Mesenchymal stem cell (in vitro differentiated cells and primary cell): ENCODE data around the gene C18orf32.
"Not testable (repeated sequence)": the region's sequence is repeated elsewhere in the genome, so short reads cannot be mapped to it uniquely, and the experiment has no call there.

Experiments
- DNase-seq: peaks from one replicate; pipeline ENCODE4 v3.0.0-alpha.2; 2013
- H2AFZ ChIP-seq: one replicate; pipeline ENCODE4 v1.6.1; 2013; ENCODE audit warnings: low read depth, mild to moderate bottlenecking, control low read depth, inconsistent platforms, low read length, moderate library complexity
- H2AK5ac ChIP-seq: 2 replicates; pipeline ENCODE4 v1.6.1; 2013; ENCODE audit warnings: low read length, moderate library complexity, mild to moderate bottlenecking, inconsistent platforms; ENCODE audit not compliant: severe bottlenecking
- H2BK120ac ChIP-seq: one replicate; pipeline ENCODE4 v1.6.1; 2013; ENCODE audit warnings: low read depth, mild to moderate bottlenecking, inconsistent platforms, low read length, moderate library complexity
- H2BK12ac ChIP-seq, 2 experiments: one replicate each; pipeline ENCODE4 v1.6.1; 2013; ENCODE audit warnings: inconsistent platforms in 2 of 2, low read length in 2 of 2, mild to moderate bottlenecking in 2 of 2, moderate library complexity in 2 of 2, control low read depth in 1 of 2
- H2BK15ac ChIP-seq: one replicate; pipeline ENCODE4 v1.6.1; 2013; ENCODE audit warnings: mild to moderate bottlenecking, low read depth, inconsistent platforms; ENCODE audit not compliant: poor library complexity, severe bottlenecking
- H2BK5ac ChIP-seq: 2 replicates; pipeline ENCODE4 v1.6.1; 2013; ENCODE audit warnings: low read depth, mild to moderate bottlenecking, low read length, control low read depth, inconsistent platforms; ENCODE audit not compliant: poor library complexity, severe bottlenecking
- H3K14ac ChIP-seq, 2 experiments: one replicate each; pipeline ENCODE4 v1.6.1; 2013; ENCODE audit warnings: inconsistent platforms in 2 of 2, low read length in 2 of 2, control low read depth in 1 of 2, mild to moderate bottlenecking in 1 of 2, moderate library complexity in 1 of 2
- H3K18ac ChIP-seq, 2 experiments: one replicate each; pipeline ENCODE4 v1.6.1; 2013; ENCODE audit warnings: inconsistent platforms in 2 of 2, low read length in 2 of 2, control low read depth in 1 of 2, low read depth in 1 of 2, mild to moderate bottlenecking in 1 of 2
- H3K23ac ChIP-seq, 2 experiments: one replicate each; pipeline ENCODE4 v1.6.1; 2013; ENCODE audit warnings: inconsistent platforms in 2 of 2, low read length in 2 of 2, mild to moderate bottlenecking in 2 of 2, moderate library complexity in 2 of 2, control low read depth in 1 of 2
- H3K27ac ChIP-seq: 2 replicates; pipeline ENCODE4 v1.5.1; 2013; ENCODE audit warnings: mild to moderate bottlenecking, moderate library complexity, low read length, control low read depth, inconsistent platforms; ENCODE audit not compliant: poor library complexity, severe bottlenecking
- H3K27me3 ChIP-seq, 2 experiments: 2 replicates each; pipeline versions ENCODE4 v1.6.1 to v1.7.0; 2013; ENCODE audit warnings: low read length in 2 of 2, mild to moderate bottlenecking in 2 of 2, moderate library complexity in 2 of 2, control low read depth in 1 of 2, inconsistent platforms in 1 of 2; ENCODE audit not compliant: control insufficient read depth in 1 of 2, insufficient read depth in 1 of 2
- H3K36me3 ChIP-seq, 2 experiments: 2 replicates each; pipeline versions ENCODE4 v1.6.1 to v1.7.0; 2013; ENCODE audit warnings: low read length in 2 of 2, control low read depth in 1 of 2, inconsistent platforms in 1 of 2, low read depth in 1 of 2, mild to moderate bottlenecking in 1 of 2; ENCODE audit not compliant: insufficient read depth in 2 of 2, control insufficient read depth in 1 of 2
- H3K4ac ChIP-seq, 2 experiments: one replicate each; pipeline ENCODE4 v1.6.1; 2013; ENCODE audit warnings: inconsistent platforms in 2 of 2, low read length in 2 of 2, mild to moderate bottlenecking in 2 of 2, moderate library complexity in 2 of 2, control low read depth in 1 of 2, low read depth in 1 of 2
- H3K4me1 ChIP-seq: 2 replicates; pipeline ENCODE4 v1.6.1; 2013; ENCODE audit warnings: low read depth, low read length, control low read depth; ENCODE audit not compliant: control insufficient read depth, insufficient read depth
- H3K4me2 ChIP-seq: 2 replicates; pipeline ENCODE4 v1.6.1; 2013; ENCODE audit warnings: low read length, mild to moderate bottlenecking, inconsistent platforms; ENCODE audit not compliant: poor library complexity, severe bottlenecking
- H3K4me3 ChIP-seq, 2 experiments: 2 replicates each; pipeline versions ENCODE4 v1.5.1 to v1.7.0; 2013; ENCODE audit warnings: low read length in 2 of 2, mild to moderate bottlenecking in 2 of 2, control low read depth in 1 of 2, low read depth in 1 of 2; ENCODE audit not compliant: insufficient read depth in 1 of 2
- H3K79me1 ChIP-seq: replicated peaks from 2 replicates; pipeline ENCODE4 v1.6.1; 2013; ENCODE audit warnings: mild to moderate bottlenecking, control low read depth, low read length, inconsistent platforms; ENCODE audit not compliant: poor library complexity, severe bottlenecking
- H3K9ac ChIP-seq: 2 replicates; pipeline ENCODE4 v1.7.0; 2013; ENCODE audit warnings: mild to moderate bottlenecking, low read length, moderate library complexity
- H3K9me3 ChIP-seq: 2 replicates; pipeline ENCODE4 v1.7.0; 2013; ENCODE audit warnings: mild to moderate bottlenecking, low read length; ENCODE audit not compliant: control insufficient read depth
- H4K8ac ChIP-seq: one replicate; pipeline ENCODE4 v1.6.1; 2013; ENCODE audit warnings: inconsistent platforms, mild to moderate bottlenecking, low read length, moderate library complexity
- H4K91ac ChIP-seq: one replicate; pipeline ENCODE4 v1.6.1; 2013; ENCODE audit warnings: mild to moderate bottlenecking, low read length, inconsistent platforms
- WGBS: methylation state at CpG from one replicate; pipeline ENCODE4 v1.1.7; 2013; ENCODE audit warnings: mixed read lengths; 5-methylcytosine and 5-hydroxymethylcytosine counted together

The C18orf32 gene

DNA sequence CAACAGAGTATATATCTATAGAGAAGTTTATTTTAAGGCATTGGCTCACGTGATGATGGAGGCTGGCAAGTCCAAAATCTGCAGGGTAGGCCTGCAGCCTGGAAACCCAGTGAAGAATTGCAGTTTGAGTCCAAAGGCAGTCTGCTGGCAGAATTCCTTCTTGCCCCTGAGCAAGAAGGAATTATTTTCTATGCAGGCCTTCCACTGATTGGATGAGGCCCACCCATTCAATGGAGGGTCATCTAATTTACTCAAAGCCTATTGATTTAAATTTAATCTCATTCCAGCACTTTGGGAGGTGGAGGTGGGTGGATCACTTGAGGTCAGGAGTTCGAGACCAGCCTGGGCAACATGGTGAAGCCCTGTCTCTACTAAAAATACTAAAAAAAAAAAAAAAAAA, 30.4 kb upstream of the C18orf32 start:
- Histone ChIP-seq H2BK12ac (no peak overlapping the region), H3K27me3 (no peaks in the 10 kb centered on the region), H3K4me3 (no peak overlapping the region), H3K14ac (no peak overlapping the region), H3K27ac (no peak overlapping the region), H3K4me1 (peaks cover 2% of the 10 kb centered on the region), H2AK5ac (no peak overlapping the region), H3K9me3 (no peaks in the 10 kb centered on the region), H3K36me3 (no peaks in the 10 kb centered on the region), H3K18ac (no peak overlapping the region), H4K8ac (no peak overlapping the region), H3K4me2 (no peak overlapping the region), H3K79me1 (no peaks in the 10 kb centered on the region), H2BK5ac (no peak overlapping the region), H3K4ac (no peak overlapping the region), H3K9ac (no peak overlapping the region), H4K91ac (no peak overlapping the region), H2BK15ac (no peak overlapping the region), H2AFZ (no peak overlapping the region), H3K23ac (no peak overlapping the region), H2BK120ac (no peak overlapping the region)
- no peak for DNase-seq
- 93% methylated on average over 1 of the region's 2 CpGs for WGBS

DNA sequence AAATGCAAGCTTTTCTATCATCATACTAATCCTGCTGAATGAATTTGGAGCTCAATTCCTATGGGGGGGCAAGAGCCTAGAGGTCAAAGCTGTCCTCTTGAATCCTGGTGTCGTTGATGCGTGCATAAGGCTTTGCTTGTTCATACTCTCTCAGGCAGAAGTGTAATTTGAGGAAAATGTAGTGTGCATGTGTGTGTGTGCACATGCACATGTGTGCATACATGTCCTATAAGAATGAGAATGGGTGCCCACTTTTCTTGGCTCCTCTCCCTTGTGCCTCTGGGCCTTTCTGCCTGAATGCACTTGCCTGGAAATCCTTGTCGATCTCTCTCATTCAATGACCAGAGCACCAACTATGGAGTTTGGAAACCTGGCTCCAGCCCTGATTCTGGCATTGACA, 28.5 kb upstream of the C18orf32 start:
- H3K9me3 ChIP-seq = no peaks in the 10 kb centered on the region
- no peak overlapping the region for H3K9ac ChIP-seq
- H3K18ac ChIP-seq = no peak overlapping the region
- no peak overlapping the region for H2AK5ac ChIP-seq
- no peak for DNase-seq
- H3K36me3 ChIP-seq = no peaks in the 10 kb centered on the region
- H3K27ac ChIP-seq = no peak overlapping the region
- H3K4me3 ChIP-seq = no peak overlapping the region
- no peaks in the 10 kb centered on the region for H3K79me1 ChIP-seq
- no peak overlapping the region for H4K91ac ChIP-seq
- H3K4ac ChIP-seq = no peak overlapping the region
- no peak overlapping the region for H3K23ac ChIP-seq
- no peak overlapping the region for H2BK15ac ChIP-seq
- H3K27me3 ChIP-seq = no peaks in the 10 kb centered on the region
- over 99% methylated on average over 3 of the region's 3 CpGs for whole genome bisulfite sequencing
- no peak overlapping the region for H4K8ac ChIP-seq
- H2BK120ac ChIP-seq = no peak overlapping the region
- H2AFZ ChIP-seq = no peak overlapping the region
- no peak overlapping the region for H2BK5ac ChIP-seq
- H3K14ac ChIP-seq = no peak overlapping the region
- H3K4me2 ChIP-seq = no peak overlapping the region
- H3K4me1 ChIP-seq = peaks cover 1% of the 10 kb centered on the region
- no peak overlapping the region for H2BK12ac ChIP-seq

DNA sequence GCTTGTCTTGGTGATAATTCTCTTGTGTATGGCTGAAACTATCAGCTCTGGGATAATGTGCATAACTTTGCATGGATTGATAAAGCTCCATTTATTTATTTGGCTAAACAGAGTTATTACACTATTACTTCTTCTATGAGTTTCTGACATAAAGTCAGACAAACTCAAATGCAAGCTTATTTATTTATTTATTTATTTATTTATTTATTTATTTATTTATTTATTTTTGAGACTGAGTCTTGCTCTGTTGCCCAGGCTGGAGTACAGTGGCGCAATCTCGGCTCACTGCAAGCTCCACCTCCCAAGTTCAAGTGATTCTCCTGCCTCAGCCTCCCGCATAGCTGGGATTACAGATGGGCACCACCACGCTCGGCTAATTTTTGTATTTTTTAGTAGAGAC, 28.0 kb upstream of the C18orf32 start:
- not testable (repeated sequence) for H4K8ac ChIP-seq, H3K4me1 ChIP-seq, H2BK12ac ChIP-seq, H4K91ac ChIP-seq, DNase-seq, H3K4ac ChIP-seq, H3K4me2 ChIP-seq, H3K4me3 ChIP-seq, H3K27me3 ChIP-seq, H2BK15ac ChIP-seq, H3K18ac ChIP-seq, H3K23ac ChIP-seq, H3K9me3 ChIP-seq, H2BK5ac ChIP-seq, H3K27ac ChIP-seq, H2AFZ ChIP-seq, H3K79me1 ChIP-seq, H3K9ac ChIP-seq, H3K36me3 ChIP-seq, H2BK120ac ChIP-seq, H2AK5ac ChIP-seq
- H3K14ac ChIP-seq = peak overlapping the region in 1 of 2 experiments; percentile 45
- WGBS = 80% methylated on average over 5 of the region's 5 CpGs

DNA sequence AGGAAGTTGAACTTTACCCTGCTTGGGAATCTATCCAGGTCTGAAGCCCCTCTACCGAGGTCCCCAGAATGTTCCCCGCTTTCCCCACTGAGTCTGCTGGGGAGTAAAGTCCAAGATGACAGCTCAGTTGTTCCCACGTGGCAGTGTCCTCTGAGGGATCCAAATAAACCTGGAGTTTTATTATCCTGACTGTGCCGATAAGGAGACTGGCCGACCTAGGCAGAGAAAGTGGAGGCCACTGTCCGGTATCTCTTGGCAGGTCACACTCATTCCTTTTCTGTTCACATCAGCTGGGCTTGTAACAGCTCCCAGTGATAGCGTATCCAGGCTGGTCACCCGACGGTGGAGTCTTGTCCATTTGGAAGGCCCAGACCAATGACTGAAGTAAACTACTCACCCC, 27.5 kb upstream of the C18orf32 start:
- H2BK120ac ChIP-seq = no peak overlapping the region
- peaks cover 1% of the 10 kb centered on the region for H3K4me1 ChIP-seq
- no peak overlapping the region for H2BK15ac ChIP-seq
- no peak overlapping the region for H2AFZ ChIP-seq
- no peaks in the 10 kb centered on the region for H3K79me1 ChIP-seq
- H3K4me2 ChIP-seq = no peak overlapping the region
- peak overlapping the region; percentile 51 for H2AK5ac ChIP-seq
- H3K4ac ChIP-seq = no peak overlapping the region
- H3K27ac ChIP-seq = no peak overlapping the region
- H4K91ac ChIP-seq = no peak overlapping the region
- no peak overlapping the region for H2BK12ac ChIP-seq
- H3K9ac ChIP-seq = no peak overlapping the region
- WGBS = 69% methylated on average over 6 of the region's 9 CpGs
- no peak overlapping the region for H2BK5ac ChIP-seq
- H3K4me3 ChIP-seq = no peak overlapping the region
- H3K18ac ChIP-seq = no peak overlapping the region
- DNase-seq = no peak
- no peaks in the 10 kb centered on the region for H3K36me3 ChIP-seq
- H3K14ac ChIP-seq = peak overlapping the region in 1 of 2 experiments; percentile 45
- H3K23ac ChIP-seq = no peak overlapping the region
- no peaks in the 10 kb centered on the region for H3K9me3 ChIP-seq
- H3K27me3 ChIP-seq = no peaks in the 10 kb centered on the region
- H4K8ac ChIP-seq = no peak overlapping the region
